GM19468 (cell line): Measurements from ENCODE around the gene COL20A1.

Source experiments
- ATAC-seq: cut with Tn5 transposase; IDR thresholded peaks from one replicate; pipeline ENCODE4 v1.9.1; 2021; ENCODE audit warnings: mild to moderate bottlenecking, moderate library complexity, moderate number of reproducible peaks; ENCODE audit not compliant: unreplicated experiment; ENCODE audit errors: extremely low read depth

COL20A1 gene

DNA sequence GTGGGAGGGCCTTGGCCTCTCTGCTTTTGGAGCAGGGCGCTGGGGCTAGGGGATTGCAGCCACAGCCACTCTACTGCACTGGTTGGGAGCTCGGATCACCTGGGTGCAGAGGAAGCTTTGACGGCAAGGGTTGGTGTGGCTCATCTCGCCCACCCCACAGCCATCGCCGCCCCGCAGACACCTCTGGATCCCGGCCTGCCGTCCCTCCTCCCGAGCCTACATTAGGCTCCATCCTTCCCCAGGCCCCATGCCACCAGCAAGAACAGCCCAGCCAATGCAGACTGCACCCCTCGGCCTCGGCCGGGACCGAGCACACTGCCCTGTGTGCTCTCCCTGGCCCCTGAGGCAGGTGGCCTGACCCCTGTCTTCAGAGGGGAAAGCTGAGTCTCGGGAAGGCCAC lies 32.5 kb upstream of the COL20A1 start:
- ATAC-seq: no peak

GRCh38 chr20:63261060-63261794 lies 31.8 kb upstream of the COL20A1 start:
- ATAC-seq: no peak

- ATAC-seq: no peak
Observed at GRCh38 chr20:63261795-63262528, 31.0 kb upstream of the COL20A1 start.

GRCh38 chr20:63262836-63263235 lies 30.1 kb upstream of the COL20A1 start:
- no peak for ATAC-seq

- no peak for ATAC-seq
Observed at GRCh38 chr20:63264000-63264399, 29.0 kb upstream of the COL20A1 start.

DNA sequence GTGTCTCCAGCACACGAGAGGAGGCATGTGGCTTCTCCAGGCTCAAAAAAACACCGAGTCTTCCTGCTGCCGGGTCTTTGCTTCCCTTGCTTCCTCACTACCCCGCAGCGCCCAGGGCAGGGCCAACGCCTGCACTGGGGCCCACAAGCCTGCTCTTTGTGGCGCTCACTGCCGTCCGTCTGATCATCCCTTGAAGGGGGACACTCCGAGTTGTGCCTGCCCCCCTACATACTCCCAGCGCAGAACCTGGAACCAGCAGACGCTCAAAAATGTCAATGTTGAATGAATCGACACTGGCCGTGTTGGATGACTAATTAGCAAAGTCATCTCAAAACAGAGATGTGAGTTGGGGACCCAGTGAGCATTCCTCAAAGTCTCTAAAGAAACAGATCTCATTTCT lies 28.5 kb upstream of the COL20A1 start:
- no peak for ATAC-seq

GRCh38 chr20:63265891-63266515 lies 27.0 kb upstream of the COL20A1 start:
- ATAC-seq: no peak

DNA sequence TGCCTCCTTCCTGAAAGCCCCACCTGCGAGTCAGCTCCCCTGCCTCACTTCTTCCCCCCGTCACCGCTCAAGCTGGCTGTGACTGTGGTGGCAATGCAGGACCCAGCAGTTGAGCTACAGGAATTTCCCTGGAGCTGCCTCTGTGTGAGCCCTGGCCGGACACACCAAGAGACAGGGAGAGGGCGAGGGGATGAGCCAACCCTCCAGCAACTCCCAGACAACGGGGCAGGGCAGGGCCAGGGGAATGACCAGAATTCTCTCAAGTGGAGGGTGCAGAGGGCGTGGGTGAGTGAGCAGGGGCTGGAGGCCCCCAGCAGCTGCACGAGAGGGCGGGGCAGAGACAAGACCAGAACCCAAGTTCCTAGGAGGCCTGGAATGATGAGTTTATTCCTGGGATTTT lies 25.3 kb upstream of the COL20A1 start:
- ATAC-seq: no peak

GRCh38 chr20:63268256-63268655 lies 24.7 kb upstream of the COL20A1 start:
- ATAC-seq: no peak

GRCh38 chr20:63268671-63269439 lies 24.1 kb upstream of the COL20A1 start:
- ATAC-seq: no peak

GRCh38 chr20:63269724-63270123 lies 23.3 kb upstream of the COL20A1 start:
- ATAC-seq: no peak

GRCh38 chr20:63270606-63271325 lies 22.2 kb upstream of the COL20A1 start:
- no peak for ATAC-seq

DNA sequence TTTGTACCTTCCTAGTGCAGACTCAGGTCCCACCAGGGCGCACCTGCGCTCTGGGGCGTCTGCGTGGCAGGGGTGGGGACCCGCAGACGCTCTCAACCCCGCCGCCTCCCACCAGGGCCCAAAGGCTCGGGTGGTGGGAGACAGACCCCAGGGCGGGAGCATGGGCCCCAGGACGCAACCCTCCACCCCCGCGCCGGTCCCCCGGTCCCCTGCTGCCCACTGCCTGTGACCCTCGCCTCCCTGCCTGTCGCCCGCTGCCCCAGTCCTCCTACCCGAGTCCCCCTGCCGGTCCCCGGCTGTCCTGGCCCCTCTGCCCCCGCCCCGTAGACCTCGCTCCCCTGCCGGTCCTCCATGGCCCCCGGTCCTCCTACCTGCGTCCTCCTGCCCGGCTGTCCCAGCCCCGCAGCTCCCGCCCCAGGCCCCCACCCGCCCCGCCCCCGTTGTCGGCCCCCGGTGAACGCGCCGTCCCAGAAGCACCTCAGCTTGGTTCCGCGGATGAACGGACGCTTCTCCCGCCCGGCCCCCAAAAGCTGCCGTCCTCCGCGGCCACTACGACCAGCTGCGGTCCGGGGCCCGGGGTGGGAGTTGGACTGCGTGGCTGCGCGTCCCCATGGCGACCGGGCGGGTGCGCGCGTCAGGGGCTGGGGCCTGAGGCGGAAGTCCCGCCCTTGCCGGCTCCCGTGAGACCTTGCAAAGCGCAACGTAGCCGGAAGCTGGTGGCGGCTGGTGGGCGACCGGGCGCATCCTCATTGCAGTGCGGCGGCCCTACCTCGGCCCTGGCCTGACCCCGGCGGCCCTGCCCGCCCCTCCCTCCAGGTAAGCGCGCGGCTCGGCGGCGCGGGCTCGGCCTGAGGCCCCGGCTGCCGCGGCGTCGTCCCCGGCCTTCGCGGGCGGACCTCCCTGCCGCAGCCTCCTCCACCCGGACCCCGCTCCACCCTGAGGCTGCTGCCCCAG lies 20.6 kb upstream of the COL20A1 start, which contains the start of gene ARFGAP1:
Gene ARFGAP1 (plus strand): TSS at position 709 of the 954 bp plus-strand sequence. CDS start 2,768 bp downstream, outside the sequence.
- ATAC-seq: peak; percentile 72

DNA sequence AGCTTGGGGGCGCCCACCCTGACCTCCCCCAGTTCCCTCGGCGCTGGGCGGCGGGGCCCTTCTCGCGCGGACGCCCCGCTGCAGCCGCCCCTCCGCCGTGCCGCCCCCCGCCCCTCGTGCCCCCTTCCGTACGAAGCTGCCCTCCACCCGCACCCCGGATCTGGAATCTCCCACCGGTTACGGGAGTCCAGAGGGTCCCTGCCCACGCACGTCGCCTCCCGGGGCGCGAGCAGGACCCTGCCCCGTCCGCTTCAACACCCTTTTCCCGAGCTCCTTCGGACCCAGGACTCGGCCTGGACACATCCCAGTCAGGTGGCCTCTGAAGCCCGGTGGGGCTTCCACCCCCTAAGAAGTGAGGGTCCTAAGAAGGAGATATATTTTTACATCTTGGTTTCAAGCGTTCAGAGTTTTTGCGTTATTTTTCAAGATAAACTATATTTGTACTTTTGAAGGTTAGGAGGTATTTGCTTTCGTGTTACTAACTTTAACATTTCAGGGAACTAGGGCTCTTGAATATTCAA lies 19.9 kb upstream of the COL20A1 start:
- no peak for ATAC-seq

- no peak for ATAC-seq
Observed at GRCh38 chr20:63273635-63274380, 19.2 kb upstream of the COL20A1 start.

- no peak for ATAC-seq
Observed at GRCh38 chr20:63274381-63275228, 18.4 kb upstream of the COL20A1 start.

GRCh38 chr20:63275825-63276224 lies 17.2 kb upstream of the COL20A1 start:
- ATAC-seq: no peak
